ENCODE measurements around the gene OR6C74. TPM values are rescaled to one million over a fixed set of nuclear protein-coding genes. Genes with fewer than 3 reads are reported as not detected.

The OR6C74 gene
- total RNA-seq = not detected in 2 replicates

DNA sequence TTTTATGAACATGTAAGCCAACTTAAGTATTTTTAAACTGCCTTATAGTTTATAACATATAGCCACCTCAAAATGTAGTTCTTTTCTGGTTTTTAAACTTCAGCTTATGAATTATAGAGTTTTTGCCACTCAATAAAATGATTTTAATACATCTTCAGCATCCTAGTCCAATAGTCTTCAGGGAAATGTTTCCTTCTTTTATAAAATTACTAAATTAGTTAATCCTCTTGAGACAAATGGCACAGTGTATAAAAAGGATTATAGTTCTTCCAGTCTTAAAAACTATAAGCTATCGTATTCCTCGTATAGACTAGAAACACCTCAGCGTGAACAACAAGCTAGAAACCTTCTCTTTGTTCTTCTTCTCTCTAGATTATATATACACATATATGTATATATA lies at the start of gene OR6C74:
Gene OR6C74, plus strand, starts transcription at position 301 of the 400 bp plus-strand sequence. CDS start 2,679 bp downstream, outside the sequence.

DNA sequence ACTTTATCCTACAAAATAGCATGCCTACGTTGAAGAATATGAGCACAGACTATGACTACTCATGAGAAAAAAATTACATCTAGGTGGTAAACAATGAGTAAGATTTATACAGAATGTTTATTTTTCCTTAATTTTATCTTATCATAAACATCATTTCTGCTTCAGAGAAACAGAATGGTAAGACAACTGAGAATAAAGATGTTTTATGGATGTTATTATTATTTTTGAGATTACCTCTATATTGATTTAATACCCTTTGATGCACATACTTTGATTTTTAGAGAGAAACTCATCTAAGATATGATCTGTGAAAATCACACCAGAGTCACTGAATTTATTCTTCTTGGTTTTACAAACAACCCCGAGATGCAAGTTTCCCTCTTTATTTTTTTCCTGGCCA lies 23.7 kb upstream of the OR6C74 start, which contains the start of gene OR10A7:
Gene OR10A7, plus strand, starts transcription at position 301 of the 400 bp plus-strand sequence. Its CDS starts 0 bp downstream, at position 301.

Other genes with a start within 250 kb of the OR6C74 start
- not detected in 2 replicates for gene NEUROD4, start 224.6 kb upstream of the OR6C74 start, total RNA-seq
- gene OR9K2, start 118.2 kb upstream of the OR6C74 start, total RNA-seq = not detected in 2 replicates
- gene OR10A7, start 23.6 kb upstream of the OR6C74 start, total RNA-seq = not detected in 2 replicates
- gene OR6C6, start 52.0 kb downstream of the OR6C74 start, total RNA-seq = not detected in 2 replicates
- gene OR6C1, start 69.7 kb downstream of the OR6C74 start, total RNA-seq = not detected in 2 replicates
- not detected in 2 replicates for gene OR6C3, start 86.1 kb downstream of the OR6C74 start, total RNA-seq
- not detected in 2 replicates for gene OR6C75, start 118.4 kb downstream of the OR6C74 start, total RNA-seq
- not detected in 2 replicates for gene OR6C65, start 155.9 kb downstream of the OR6C74 start, total RNA-seq
- gene OR6C76, start 181.6 kb downstream of the OR6C74 start, total RNA-seq = not detected in 2 replicates
- gene OR6C2, start 199.5 kb downstream of the OR6C74 start, total RNA-seq = not detected in 2 replicates
- gene OR6C70, start 225.5 kb downstream of the OR6C74 start, total RNA-seq = not detected in 2 replicates
- not detected in 2 replicates for gene OR6C68, start 247.8 kb downstream of the OR6C74 start, total RNA-seq

Measured in airway epithelial cell (primary cell).